HT1080 (cell line): ENCODE measurements around the gene FANCL. TPM values are rescaled to one million over a fixed set of nuclear protein-coding genes. Genes with fewer than 3 reads are reported as not detected.
"Not testable (repeated sequence)": the region's sequence is repeated elsewhere in the genome, so short reads cannot be mapped to it uniquely, and the experiment has no call there.

Source experiments
- DNase-seq: peaks from one replicate; pipeline ENCODE4 v3.0.0-alpha.2; 2015; ENCODE audit warnings: low read depth
- total RNA-seq: library from RNA; depleted of rRNA; stranded (reverse); fragments of >200 nt; shearing (Covaris generic); gene quantifications from 2 replicates; pipeline ENCODE4 v1.2.3, GENCODE V29; 2014

The FANCL gene
- total RNA-seq, 1 experiment from 2014 or later, result 27.2 TPM

- DNase-seq, result no peak
Measured at GRCh38 chr2:58155160-58155778, 85.9 kb downstream of the FANCL start.

- DNase-seq, result peak; percentile 85
Measured at GRCh38 chr2:58146707-58147106, 94.4 kb downstream of the FANCL start.

GRCh38 chr2:58145769-58146168 is 95.4 kb downstream of the FANCL start:
- not testable (repeated sequence) for DNase-seq

- no peak for DNase-seq
Measured at GRCh38 chr2:58140508-58141072, 100.5 kb downstream of the FANCL start.

- DNase-seq, result peak; percentile 43
Measured at GRCh38 chr2:58138396-58139030, 102.6 kb downstream of the FANCL start.

GRCh38 chr2:58137856-58138255 is 103.3 kb downstream of the FANCL start:
- DNase-seq, result no peak

- DNase-seq, result peak; percentile 58
Measured at GRCh38 chr2:58137221-58137620, 103.9 kb downstream of the FANCL start.

- no peak for DNase-seq
Measured at GRCh38 chr2:58135861-58136260, 105.3 kb downstream of the FANCL start.

GRCh38 chr2:58133395-58133794 is 107.7 kb downstream of the FANCL start:
- no peak for DNase-seq

GRCh38 chr2:58131191-58132011 is 109.7 kb downstream of the FANCL start:
- DNase-seq, result no peak

- DNase-seq, result no peak
Measured at GRCh38 chr2:58130238-58130637, 110.9 kb downstream of the FANCL start.

GRCh38 chr2:58127111-58127510 is 114.0 kb downstream of the FANCL start:
- DNase-seq, result no peak

GRCh38 chr2:58122540-58122939 is 118.6 kb downstream of the FANCL start:
- no peak for DNase-seq

GRCh38 chr2:58122040-58122439 is 119.1 kb downstream of the FANCL start:
- DNase-seq, result no peak

GRCh38 chr2:58120626-58121229 is 120.4 kb downstream of the FANCL start:
- no peak for DNase-seq

- not testable (repeated sequence) for DNase-seq
Measured at GRCh38 chr2:58113563-58113962, 127.6 kb downstream of the FANCL start.

- no peak for DNase-seq
Measured at GRCh38 chr2:58110765-58111164, 130.4 kb downstream of the FANCL start.

- no peak for DNase-seq
Measured at GRCh38 chr2:58109481-58109880, 131.6 kb downstream of the FANCL start.
